Prostate gland (tissue), 2 donors: ENCODE measurements around the gene CATSPERD.

Experiments
- CTCF ChIP-seq, 4 experiments: fragments of 200-600 bp in 2 of 4; fragments of 450-650 bp in 2 of 4; sonication (generic) in 2 of 4; IDR thresholded peaks; 1 replicate in 3 of 4; 2 replicates in 1 of 4; pipeline ENCODE4 v1.5.1; 2016 to 2019; ENCODE audit warnings: antibody characterized with exemption in 4 of 4, mild to moderate bottlenecking in 2 of 4, moderate library complexity in 2 of 4
- POLR2A ChIP-seq: fragments of 450-650 bp; IDR thresholded peaks from one replicate; pipeline ENCODE4 v1.6.1; 2016; ENCODE audit warnings: antibody characterized with exemption, mild to moderate bottlenecking

- TF ChIP-seq POLR2A, result no peak
- TF ChIP-seq CTCF (IDR thresholded peaks at IDR 0.05), result no peak
Measured at GRCh38 chr19:5787409-5788182, 67.2 kb downstream of the CATSPERD start.
